ENCODE measurements around the gene SPAG5.
A peak's percentile ranks its signal among the peaks of the same experiment; 100 is the strongest.

SPAG5 gene

DNA sequence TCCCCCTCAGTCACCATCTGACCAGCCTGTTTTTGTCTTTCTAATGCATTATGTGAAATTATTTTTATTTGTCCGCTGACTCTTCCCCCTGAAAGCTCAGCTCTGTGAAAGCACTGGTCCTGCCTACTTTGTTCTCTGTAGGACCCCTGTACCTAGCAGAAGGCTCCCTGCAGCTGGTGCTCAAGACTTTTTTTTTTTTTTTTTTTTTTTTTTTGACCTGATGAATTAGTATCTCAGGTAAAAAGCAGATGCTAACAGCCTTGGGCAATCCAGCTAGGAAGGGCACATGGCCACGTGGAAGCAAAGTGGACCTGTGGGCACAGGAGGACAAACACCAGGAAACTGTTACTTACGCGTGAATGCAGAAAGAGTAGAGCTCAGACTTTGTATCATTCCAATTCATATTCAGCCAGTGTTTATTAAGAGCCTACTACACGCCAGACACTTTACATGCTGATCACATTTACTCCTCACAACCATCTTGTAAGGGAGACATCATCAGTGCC, 45.8 kb downstream of the SPAG5 start:
- H3K27ac ChIP-seq (ENCODE audit: low read depth, low read length) = no peak overlapping the region
- peaks cover 25 to 27% of the 10 kb centered on the region in 2 donors for H3K4me1 ChIP-seq (ENCODE audit: control insufficient read depth in 1 of 2, insufficient read depth in 2 of 2, low read length in 2 of 2)
- peaks cover 34 to 51% of the 10 kb centered on the region in 2 donors for H3K36me3 ChIP-seq (ENCODE audit: control insufficient read depth in 1 of 2, insufficient read depth in 2 of 2, low read length in 2 of 2)
- H3K4me3 ChIP-seq (ENCODE audit: low read depth in 1 of 2, low read length in 2 of 2) = peak overlapping the region; percentile 48 to 50
- no peaks in the 10 kb centered on the region for H3K9me3 ChIP-seq (ENCODE audit: control insufficient read depth in 1 of 2, low read length in 2 of 2)
- H3K27me3 ChIP-seq (ENCODE audit: control insufficient read depth in 1 of 2, insufficient read depth in 2 of 2, low read length in 2 of 2) = no peaks in the 10 kb centered on the region
- no peak overlapping the region for H3K9ac ChIP-seq (ENCODE audit: low read depth in 1 of 2, low read length in 2 of 2)

DNA sequence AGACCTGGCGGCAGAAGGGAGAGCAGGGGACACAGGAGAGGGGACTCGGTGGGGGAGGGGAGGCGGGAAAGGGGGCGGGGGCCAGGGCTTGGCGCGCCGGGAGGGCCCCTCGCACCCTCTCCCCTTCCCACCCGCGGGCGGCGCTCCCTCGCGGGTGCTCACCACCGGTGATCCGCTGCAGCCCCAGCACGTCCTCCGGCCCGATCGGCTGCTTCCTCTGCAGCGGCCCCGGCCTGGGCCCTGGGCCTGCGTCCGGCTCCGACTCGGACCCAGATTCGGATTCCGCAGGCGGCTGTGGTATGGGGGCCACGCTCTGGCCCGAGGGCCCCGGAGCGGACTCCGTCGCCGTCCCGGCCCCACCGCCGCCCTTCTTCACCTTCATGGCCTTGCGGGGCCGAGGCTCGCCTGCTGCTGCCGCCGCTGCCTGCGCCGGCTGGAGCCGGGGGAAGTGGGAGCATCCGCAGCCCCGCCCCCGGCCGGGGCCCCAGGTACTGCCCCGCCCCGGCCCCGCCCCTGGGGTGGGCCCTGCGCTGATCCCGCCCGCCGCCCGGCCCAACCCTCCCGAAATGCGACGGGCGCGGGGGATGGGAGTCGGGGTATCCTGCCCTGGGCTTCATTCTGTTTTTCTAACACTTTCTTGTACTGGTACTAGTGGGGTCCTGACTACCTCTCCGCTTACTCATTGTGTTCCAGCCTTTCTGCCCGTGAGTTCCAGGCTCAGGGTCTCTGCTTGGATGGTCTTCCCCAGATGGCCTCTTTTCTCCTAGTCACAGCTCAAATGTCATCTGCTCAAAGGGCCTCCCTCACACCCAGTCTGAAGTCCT, 46.4 kb downstream of the SPAG5 start, which contains the start of gene UNC119:
Gene UNC119 (minus strand): TSS at position 449 of the 824 bp plus-strand sequence. CDS start 67 bp downstream, at position 382.
- H3K36me3 ChIP-seq (ENCODE audit: control insufficient read depth in 1 of 2, insufficient read depth in 2 of 2, low read length in 2 of 2) = peaks cover 30 to 48% of the 10 kb centered on the region in 2 donors
- peaks cover 25 to 27% of the 10 kb centered on the region in 2 donors for H3K4me1 ChIP-seq (ENCODE audit: control insufficient read depth in 1 of 2, insufficient read depth in 2 of 2, low read length in 2 of 2)
- no peak within 1 kb of the TSS for H3K27ac ChIP-seq (ENCODE audit: low read depth, low read length)
- peak within 1 kb of the TSS; percentile 16 to 63 for H3K9ac ChIP-seq (ENCODE audit: low read depth in 1 of 2, low read length in 2 of 2)
- no peaks in the 10 kb centered on the region for H3K27me3 ChIP-seq (ENCODE audit: control insufficient read depth in 1 of 2, insufficient read depth in 2 of 2, low read length in 2 of 2)
- H3K9me3 ChIP-seq (ENCODE audit: control insufficient read depth in 1 of 2, low read length in 2 of 2) = no peaks in the 10 kb centered on the region
- peak within 1 kb of the TSS; percentile 50 to 75 for H3K4me3 ChIP-seq (ENCODE audit: low read depth in 1 of 2, low read length in 2 of 2)

GRCh38 chr17:28551421-28552175, 47.2 kb downstream of the SPAG5 start:
- peaks cover 25 to 27% of the 10 kb centered on the region in 2 donors for H3K4me1 ChIP-seq (ENCODE audit: control insufficient read depth in 1 of 2, insufficient read depth in 2 of 2, low read length in 2 of 2)
- H3K36me3 ChIP-seq (ENCODE audit: control insufficient read depth in 1 of 2, insufficient read depth in 2 of 2, low read length in 2 of 2) = peaks cover 23 to 48% of the 10 kb centered on the region in 2 donors
- H3K27me3 ChIP-seq (ENCODE audit: control insufficient read depth in 1 of 2, insufficient read depth in 2 of 2, low read length in 2 of 2) = no peaks in the 10 kb centered on the region
- H3K27ac ChIP-seq (ENCODE audit: low read depth, low read length) = no peak overlapping the region
- peak overlapping the region; percentile 16 to 47 for H3K9ac ChIP-seq (ENCODE audit: low read depth in 1 of 2, low read length in 2 of 2)
- H3K9me3 ChIP-seq (ENCODE audit: control insufficient read depth in 1 of 2, low read length in 2 of 2) = no peaks in the 10 kb centered on the region
- peak overlapping the region; percentile 50 to 75 for H3K4me3 ChIP-seq (ENCODE audit: low read depth in 1 of 2, low read length in 2 of 2)

GRCh38 chr17:28550858-28551257, 48.0 kb downstream of the SPAG5 start:
- Histone ChIP-seq H3K27me3 (ENCODE audit: control insufficient read depth in 1 of 2, insufficient read depth in 2 of 2, low read length in 2 of 2) (no peaks in the 10 kb centered on the region), H3K9me3 (ENCODE audit: control insufficient read depth in 1 of 2, low read length in 2 of 2) (no peaks in the 10 kb centered on the region), H3K27ac (ENCODE audit: low read depth, low read length) (no peak overlapping the region), H3K4me1 (ENCODE audit: control insufficient read depth in 1 of 2, insufficient read depth in 2 of 2, low read length in 2 of 2) (peaks cover 25 to 27% of the 10 kb centered on the region in 2 donors), H3K4me3 (ENCODE audit: low read depth in 1 of 2, low read length in 2 of 2) (peak overlapping the region in 1 of 2 donors; percentile 75), H3K9ac (ENCODE audit: low read depth in 1 of 2, low read length in 2 of 2) (no peak overlapping the region), H3K36me3 (ENCODE audit: control insufficient read depth in 1 of 2, insufficient read depth in 2 of 2, low read length in 2 of 2) (peaks cover 16 to 43% of the 10 kb centered on the region in 2 donors)

GRCh38 chr17:28549236-28550132, 49.3 kb downstream of the SPAG5 start:
- H3K9me3 ChIP-seq (ENCODE audit: control insufficient read depth in 1 of 2, low read length in 2 of 2) = no peaks in the 10 kb centered on the region
- H3K4me3 ChIP-seq (ENCODE audit: low read depth in 1 of 2, low read length in 2 of 2) = no peak overlapping the region
- no peaks in the 10 kb centered on the region for H3K27me3 ChIP-seq (ENCODE audit: control insufficient read depth in 1 of 2, insufficient read depth in 2 of 2, low read length in 2 of 2)
- H3K36me3 ChIP-seq (ENCODE audit: control insufficient read depth in 1 of 2, insufficient read depth in 2 of 2, low read length in 2 of 2) = peaks cover 9 to 31% of the 10 kb centered on the region in 2 donors
- H3K27ac ChIP-seq (ENCODE audit: low read depth, low read length) = no peak overlapping the region
- H3K4me1 ChIP-seq (ENCODE audit: control insufficient read depth in 1 of 2, insufficient read depth in 2 of 2, low read length in 2 of 2) = peaks cover 25 to 27% of the 10 kb centered on the region in 2 donors
- H3K9ac ChIP-seq (ENCODE audit: low read depth in 1 of 2, low read length in 2 of 2) = no peak overlapping the region

- no peaks in the 10 kb centered on the region for H3K9me3 ChIP-seq (ENCODE audit: control insufficient read depth in 1 of 2, low read length in 2 of 2)
- H3K36me3 ChIP-seq (ENCODE audit: control insufficient read depth in 1 of 2, insufficient read depth in 2 of 2, low read length in 2 of 2) = peaks cover under 1 to 22% of the 10 kb centered on the region in 2 donors
- no peaks in the 10 kb centered on the region for H3K27me3 ChIP-seq (ENCODE audit: control insufficient read depth in 1 of 2, insufficient read depth in 2 of 2, low read length in 2 of 2)
- no peak overlapping the region for H3K27ac ChIP-seq (ENCODE audit: low read depth, low read length)
- H3K9ac ChIP-seq (ENCODE audit: low read depth in 1 of 2, low read length in 2 of 2) = no peak overlapping the region
- H3K4me1 ChIP-seq (ENCODE audit: control insufficient read depth in 1 of 2, insufficient read depth in 2 of 2, low read length in 2 of 2) = peaks cover 25 to 27% of the 10 kb centered on the region in 2 donors
- H3K4me3 ChIP-seq (ENCODE audit: low read depth in 1 of 2, low read length in 2 of 2) = no peak overlapping the region
These were observed 50.3 kb downstream of the SPAG5 start for GRCh38 chr17:28548417-28549130.

GRCh38 chr17:28547623-28548416, 51.0 kb downstream of the SPAG5 start:
- Histone ChIP-seq H3K9ac (ENCODE audit: low read depth in 1 of 2, low read length in 2 of 2) (no peak overlapping the region), H3K36me3 (ENCODE audit: control insufficient read depth in 1 of 2, insufficient read depth in 2 of 2, low read length in 2 of 2) (peaks cover 0 to 14% of the 10 kb centered on the region in 2 donors), H3K27me3 (ENCODE audit: control insufficient read depth in 1 of 2, insufficient read depth in 2 of 2, low read length in 2 of 2) (no peaks in the 10 kb centered on the region), H3K4me1 (ENCODE audit: control insufficient read depth in 1 of 2, insufficient read depth in 2 of 2, low read length in 2 of 2) (peaks cover 25 to 26% of the 10 kb centered on the region in 2 donors), H3K27ac (ENCODE audit: low read depth, low read length) (no peak overlapping the region), H3K4me3 (ENCODE audit: low read depth in 1 of 2, low read length in 2 of 2) (no peak overlapping the region), H3K9me3 (ENCODE audit: control insufficient read depth in 1 of 2, low read length in 2 of 2) (no peaks in the 10 kb centered on the region)

DNA sequence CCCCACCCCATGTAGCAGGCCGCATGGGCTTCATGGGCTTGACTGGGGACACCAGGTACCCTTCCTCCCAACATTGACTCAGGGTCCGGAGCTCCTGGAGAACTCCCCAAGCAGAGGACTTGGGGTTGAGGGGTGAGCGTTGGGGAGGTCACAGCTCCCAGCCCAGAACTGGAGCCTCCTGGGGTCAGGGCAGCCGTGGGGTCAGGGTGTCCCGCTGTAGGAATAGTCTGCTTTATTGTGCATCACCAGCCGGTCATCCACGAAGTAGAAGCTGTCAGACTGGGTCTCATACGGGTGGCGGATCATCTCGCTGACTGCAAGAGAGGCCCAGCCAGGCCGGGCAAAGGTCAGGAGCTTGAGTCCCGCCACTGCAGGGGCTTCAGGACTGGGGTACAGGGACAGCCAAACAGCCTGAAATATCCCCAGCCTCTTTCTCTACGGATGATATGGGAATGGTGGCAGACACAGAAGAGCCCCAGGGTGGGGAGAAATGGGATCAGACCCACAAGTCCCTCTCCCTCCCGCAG, 51.7 kb downstream of the SPAG5 start:
- Histone ChIP-seq H3K27me3 (ENCODE audit: control insufficient read depth in 1 of 2, insufficient read depth in 2 of 2, low read length in 2 of 2) (no peaks in the 10 kb centered on the region), H3K9me3 (ENCODE audit: control insufficient read depth in 1 of 2, low read length in 2 of 2) (no peaks in the 10 kb centered on the region), H3K4me3 (ENCODE audit: low read depth in 1 of 2, low read length in 2 of 2) (no peak overlapping the region), H3K9ac (ENCODE audit: low read depth in 1 of 2, low read length in 2 of 2) (no peak overlapping the region), H3K27ac (ENCODE audit: low read depth, low read length) (no peak overlapping the region), H3K4me1 (ENCODE audit: control insufficient read depth in 1 of 2, insufficient read depth in 2 of 2, low read length in 2 of 2) (peaks cover 23 to 25% of the 10 kb centered on the region in 2 donors), H3K36me3 (ENCODE audit: control insufficient read depth in 1 of 2, insufficient read depth in 2 of 2, low read length in 2 of 2) (peaks cover 0 to 14% of the 10 kb centered on the region in 2 donors)
